ENCODE measurements around the gene FOXK2.

DNA sequence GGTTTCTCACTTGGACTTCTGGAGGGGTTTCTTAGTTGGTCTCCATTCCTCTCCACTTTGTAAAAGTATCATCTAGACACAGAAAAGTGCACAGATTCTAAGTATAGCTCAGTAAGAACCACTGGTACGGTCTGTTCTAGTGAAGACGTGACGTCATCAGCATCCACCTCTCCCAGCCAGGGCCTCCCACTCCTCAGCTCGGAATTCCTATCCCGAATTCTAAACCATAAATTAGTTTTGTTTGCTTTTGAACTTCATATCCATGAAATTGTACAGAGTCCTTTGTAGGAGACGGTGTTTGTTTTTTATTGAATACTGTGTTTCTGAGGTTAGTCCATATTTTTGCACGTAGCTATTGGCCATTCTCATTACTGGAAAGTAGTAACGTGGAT, 25.5 kb downstream of the FOXK2 start:
- TF ChIP-seq, protein P1, sequence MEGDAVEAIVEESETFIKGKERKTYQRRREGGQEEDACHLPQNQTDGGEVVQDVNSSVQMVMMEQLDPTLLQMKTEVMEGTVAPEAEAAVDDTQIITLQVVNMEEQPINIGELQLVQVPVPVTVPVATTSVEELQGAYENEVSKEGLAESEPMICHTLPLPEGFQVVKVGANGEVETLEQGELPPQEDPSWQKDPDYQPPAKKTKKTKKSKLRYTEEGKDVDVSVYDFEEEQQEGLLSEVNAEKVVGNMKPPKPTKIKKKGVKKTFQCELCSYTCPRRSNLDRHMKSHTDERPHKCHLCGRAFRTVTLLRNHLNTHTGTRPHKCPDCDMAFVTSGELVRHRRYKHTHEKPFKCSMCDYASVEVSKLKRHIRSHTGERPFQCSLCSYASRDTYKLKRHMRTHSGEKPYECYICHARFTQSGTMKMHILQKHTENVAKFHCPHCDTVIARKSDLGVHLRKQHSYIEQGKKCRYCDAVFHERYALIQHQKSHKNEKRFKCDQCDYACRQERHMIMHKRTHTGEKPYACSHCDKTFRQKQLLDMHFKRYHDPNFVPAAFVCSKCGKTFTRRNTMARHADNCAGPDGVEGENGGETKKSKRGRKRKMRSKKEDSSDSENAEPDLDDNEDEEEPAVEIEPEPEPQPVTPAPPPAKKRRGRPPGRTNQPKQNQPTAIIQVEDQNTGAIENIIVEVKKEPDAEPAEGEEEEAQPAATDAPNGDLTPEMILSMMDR (IDR thresholded peaks at IDR 0.05): no peak
- TF ChIP-seq, protein P2, sequence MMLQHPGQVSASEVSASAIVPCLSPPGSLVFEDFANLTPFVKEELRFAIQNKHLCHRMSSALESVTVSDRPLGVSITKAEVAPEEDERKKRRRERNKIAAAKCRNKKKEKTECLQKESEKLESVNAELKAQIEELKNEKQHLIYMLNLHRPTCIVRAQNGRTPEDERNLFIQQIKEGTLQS (CRISPR knock-in tag; conservative IDR thresholded peaks at IDR 0.05): no peak

All from WTC11 (cell line).